ENCODE data around the gene LZIC. TPM values are rescaled to one million over a fixed set of nuclear protein-coding genes. Genes with fewer than 3 reads are reported as not detected.
A peak's percentile ranks its signal among the peaks of the same experiment; 100 is the strongest.

LZIC gene
- total and polyA plus RNA-seq, 9 of the 15 experiments (the other 6 are each of a cell fraction or from before 2014, with no cell fraction given), result 32.9 to 109 (median 61.7) TPM

DNA sequence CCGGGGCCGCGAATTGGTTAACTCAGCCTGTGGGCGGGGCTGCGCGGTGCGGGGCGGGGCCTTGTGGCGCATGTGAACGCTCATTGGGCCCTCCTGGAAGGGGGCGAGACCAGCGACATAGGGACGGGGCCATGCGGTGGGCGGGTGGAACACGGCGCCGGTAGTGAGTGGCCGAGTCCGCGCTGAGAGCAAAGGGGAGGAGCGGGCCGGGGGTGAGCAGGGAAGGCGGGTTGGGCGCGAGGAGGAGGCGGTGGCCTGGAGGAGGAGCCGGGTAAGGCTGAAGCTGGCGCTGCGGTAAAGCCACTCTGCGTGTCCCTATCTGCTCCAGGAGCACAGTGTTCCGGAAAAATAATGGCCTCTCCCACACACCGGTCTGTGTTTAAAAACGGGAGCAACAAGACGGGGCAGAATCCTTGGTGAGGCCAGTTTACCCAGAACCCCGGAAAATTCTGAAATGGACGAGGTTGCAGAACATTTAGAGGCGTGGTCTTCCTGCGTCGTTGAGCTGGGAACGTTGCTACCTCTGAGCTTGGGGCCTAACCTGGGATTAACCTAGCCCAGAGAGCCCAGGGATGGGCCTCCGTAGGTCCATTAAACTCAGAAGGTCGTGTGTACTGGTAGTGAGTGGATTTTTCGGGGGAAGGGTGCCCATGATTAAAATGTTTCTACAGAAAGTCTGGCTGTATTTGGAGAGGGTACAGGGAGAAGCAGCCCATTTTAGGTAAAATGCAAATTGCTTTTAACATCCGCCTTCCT, 32.6 kb downstream of the LZIC start (continued):
- TF ChIP-seq, protein P1, sequence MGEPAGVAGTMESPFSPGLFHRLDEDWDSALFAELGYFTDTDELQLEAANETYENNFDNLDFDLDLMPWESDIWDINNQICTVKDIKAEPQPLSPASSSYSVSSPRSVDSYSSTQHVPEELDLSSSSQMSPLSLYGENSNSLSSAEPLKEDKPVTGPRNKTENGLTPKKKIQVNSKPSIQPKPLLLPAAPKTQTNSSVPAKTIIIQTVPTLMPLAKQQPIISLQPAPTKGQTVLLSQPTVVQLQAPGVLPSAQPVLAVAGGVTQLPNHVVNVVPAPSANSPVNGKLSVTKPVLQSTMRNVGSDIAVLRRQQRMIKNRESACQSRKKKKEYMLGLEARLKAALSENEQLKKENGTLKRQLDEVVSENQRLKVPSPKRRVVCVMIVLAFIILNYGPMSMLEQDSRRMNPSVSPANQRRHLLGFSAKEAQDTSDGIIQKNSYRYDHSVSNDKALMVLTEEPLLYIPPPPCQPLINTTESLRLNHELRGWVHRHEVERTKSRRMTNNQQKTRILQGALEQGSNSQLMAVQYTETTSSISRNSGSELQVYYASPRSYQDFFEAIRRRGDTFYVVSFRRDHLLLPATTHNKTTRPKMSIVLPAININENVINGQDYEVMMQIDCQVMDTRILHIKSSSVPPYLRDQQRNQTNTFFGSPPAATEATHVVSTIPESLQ (CRISPR knock-in tag; IDR thresholded peaks at IDR 0.05), result peak; percentile 79
- TF ChIP-seq, protein P2, sequence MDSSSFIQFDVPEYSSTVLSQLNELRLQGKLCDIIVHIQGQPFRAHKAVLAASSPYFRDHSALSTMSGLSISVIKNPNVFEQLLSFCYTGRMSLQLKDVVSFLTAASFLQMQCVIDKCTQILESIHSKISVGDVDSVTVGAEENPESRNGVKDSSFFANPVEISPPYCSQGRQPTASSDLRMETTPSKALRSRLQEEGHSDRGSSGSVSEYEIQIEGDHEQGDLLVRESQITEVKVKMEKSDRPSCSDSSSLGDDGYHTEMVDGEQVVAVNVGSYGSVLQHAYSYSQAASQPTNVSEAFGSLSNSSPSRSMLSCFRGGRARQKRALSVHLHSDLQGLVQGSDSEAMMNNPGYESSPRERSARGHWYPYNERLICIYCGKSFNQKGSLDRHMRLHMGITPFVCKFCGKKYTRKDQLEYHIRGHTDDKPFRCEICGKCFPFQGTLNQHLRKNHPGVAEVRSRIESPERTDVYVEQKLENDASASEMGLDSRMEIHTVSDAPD (CRISPR knock-in tag; IDR thresholded peaks at IDR 0.05), result no peak
- TF ChIP-seq TAF1 (IDR thresholded peaks at IDR 0.05; ENCODE audit: control insufficient read depth, extremely low read depth, insufficient read depth, low read length, severe bottlenecking) (peak; percentile 70), MYC (IDR thresholded peaks at IDR 0.05; ENCODE audit: low read depth, low read length) (peak; percentile 81; the same call in 1 of the 2 replicates), MYC (CRISPR knock-in tag; IDR thresholded peaks at IDR 0.05; ENCODE audit: borderline replicate concordance, low read depth) (peak; percentile 56; the same call in 1 of the 2 replicates), MAFG (tag; conservative IDR thresholded peaks at IDR 0.05) (no peak), GATAD2B (IDR thresholded peaks at IDR 0.05; ENCODE audit: borderline replicate concordance) (no peak), ZNF124 (CRISPR knock-in tag; IDR thresholded peaks at IDR 0.05) (no peak), KDM5B (IDR thresholded peaks at IDR 0.05; ENCODE audit: insufficient replicate concordance, low read depth, low read length) (peak; percentile 87), TEAD4 (IDR thresholded peaks at IDR 0.05; ENCODE audit: low read length) (peak; percentile 42; the same call in 1 of the 2 replicates), TEAD4 (CRISPR knock-in tag; IDR thresholded peaks at IDR 0.05; ENCODE audit: borderline replicate concordance) (no peak)
- TF ChIP-seq, protein P3, sequence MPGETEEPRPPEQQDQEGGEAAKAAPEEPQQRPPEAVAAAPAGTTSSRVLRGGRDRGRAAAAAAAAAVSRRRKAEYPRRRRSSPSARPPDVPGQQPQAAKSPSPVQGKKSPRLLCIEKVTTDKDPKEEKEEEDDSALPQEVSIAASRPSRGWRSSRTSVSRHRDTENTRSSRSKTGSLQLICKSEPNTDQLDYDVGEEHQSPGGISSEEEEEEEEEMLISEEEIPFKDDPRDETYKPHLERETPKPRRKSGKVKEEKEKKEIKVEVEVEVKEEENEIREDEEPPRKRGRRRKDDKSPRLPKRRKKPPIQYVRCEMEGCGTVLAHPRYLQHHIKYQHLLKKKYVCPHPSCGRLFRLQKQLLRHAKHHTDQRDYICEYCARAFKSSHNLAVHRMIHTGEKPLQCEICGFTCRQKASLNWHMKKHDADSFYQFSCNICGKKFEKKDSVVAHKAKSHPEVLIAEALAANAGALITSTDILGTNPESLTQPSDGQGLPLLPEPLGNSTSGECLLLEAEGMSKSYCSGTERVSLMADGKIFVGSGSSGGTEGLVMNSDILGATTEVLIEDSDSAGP (CRISPR knock-in tag; IDR thresholded peaks at IDR 0.05), result no peak
- TF ChIP-seq, protein P4, sequence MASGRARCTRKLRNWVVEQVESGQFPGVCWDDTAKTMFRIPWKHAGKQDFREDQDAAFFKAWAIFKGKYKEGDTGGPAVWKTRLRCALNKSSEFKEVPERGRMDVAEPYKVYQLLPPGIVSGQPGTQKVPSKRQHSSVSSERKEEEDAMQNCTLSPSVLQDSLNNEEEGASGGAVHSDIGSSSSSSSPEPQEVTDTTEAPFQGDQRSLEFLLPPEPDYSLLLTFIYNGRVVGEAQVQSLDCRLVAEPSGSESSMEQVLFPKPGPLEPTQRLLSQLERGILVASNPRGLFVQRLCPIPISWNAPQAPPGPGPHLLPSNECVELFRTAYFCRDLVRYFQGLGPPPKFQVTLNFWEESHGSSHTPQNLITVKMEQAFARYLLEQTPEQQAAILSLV (tag; IDR thresholded peaks at IDR 0.05), result no peak
- TF ChIP-seq, protein P5, sequence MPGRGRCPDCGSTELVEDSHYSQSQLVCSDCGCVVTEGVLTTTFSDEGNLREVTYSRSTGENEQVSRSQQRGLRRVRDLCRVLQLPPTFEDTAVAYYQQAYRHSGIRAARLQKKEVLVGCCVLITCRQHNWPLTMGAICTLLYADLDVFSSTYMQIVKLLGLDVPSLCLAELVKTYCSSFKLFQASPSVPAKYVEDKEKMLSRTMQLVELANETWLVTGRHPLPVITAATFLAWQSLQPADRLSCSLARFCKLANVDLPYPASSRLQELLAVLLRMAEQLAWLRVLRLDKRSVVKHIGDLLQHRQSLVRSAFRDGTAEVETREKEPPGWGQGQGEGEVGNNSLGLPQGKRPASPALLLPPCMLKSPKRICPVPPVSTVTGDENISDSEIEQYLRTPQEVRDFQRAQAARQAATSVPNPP (IDR thresholded peaks at IDR 0.05; ENCODE audit: borderline replicate concordance, insufficient read depth, insufficient read length), result no peak
- TF ChIP-seq, protein P6, sequence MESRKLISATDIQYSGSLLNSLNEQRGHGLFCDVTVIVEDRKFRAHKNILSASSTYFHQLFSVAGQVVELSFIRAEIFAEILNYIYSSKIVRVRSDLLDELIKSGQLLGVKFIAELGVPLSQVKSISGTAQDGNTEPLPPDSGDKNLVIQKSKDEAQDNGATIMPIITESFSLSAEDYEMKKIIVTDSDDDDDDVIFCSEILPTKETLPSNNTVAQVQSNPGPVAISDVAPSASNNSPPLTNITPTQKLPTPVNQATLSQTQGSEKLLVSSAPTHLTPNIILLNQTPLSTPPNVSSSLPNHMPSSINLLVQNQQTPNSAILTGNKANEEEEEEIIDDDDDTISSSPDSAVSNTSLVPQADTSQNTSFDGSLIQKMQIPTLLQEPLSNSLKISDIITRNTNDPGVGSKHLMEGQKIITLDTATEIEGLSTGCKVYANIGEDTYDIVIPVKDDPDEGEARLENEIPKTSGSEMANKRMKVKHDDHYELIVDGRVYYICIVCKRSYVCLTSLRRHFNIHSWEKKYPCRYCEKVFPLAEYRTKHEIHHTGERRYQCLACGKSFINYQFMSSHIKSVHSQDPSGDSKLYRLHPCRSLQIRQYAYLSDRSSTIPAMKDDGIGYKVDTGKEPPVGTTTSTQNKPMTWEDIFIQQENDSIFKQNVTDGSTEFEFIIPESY (CRISPR knock-in tag; IDR thresholded peaks at IDR 0.05), result peak; percentile 33; the same call in 1 of the 2 replicates

Measured in K562 (cell line).